CD8-positive, alpha-beta memory T cell (primary cell): ENCODE data around the gene KMT2E. TPM values are rescaled to one million over a fixed set of nuclear protein-coding genes. Genes with fewer than 3 reads are reported as not detected.

Experiments
- CTCF ChIA-PET: fragments of 350-600 bp; sonication (Branson Sonifier 250); formaldehyde crosslinking; loops from one replicate; lab custom pipeline; 2021; ENCODE audit warnings: antibody characterized with exemption; lab: Charles Lee
- POLR2A ChIA-PET: fragments of 350-600 bp; sonication (Branson Sonifier 250); formaldehyde crosslinking; loops from one replicate; lab custom pipeline; 2021; ENCODE audit warnings: antibody characterized with exemption; lab: Charles Lee
- DNase-seq, 5 donors: peaks; one replicate each; pipeline versions ENCODE4 v3.0.0 to v3.0.0-alpha.2; 2020 to 2022; ENCODE audit warnings: mixed read lengths in 1 of 5
- H3K27ac ChIP-seq: one replicate; pipeline ENCODE4 v1.7.0; 2013; ENCODE audit warnings: low read depth, mild to moderate bottlenecking, low read length, moderate library complexity
- H3K27me3 ChIP-seq: 2 replicates; pipeline ENCODE4 v1.7.0; 2013; ENCODE audit warnings: low read length, mild to moderate bottlenecking; ENCODE audit not compliant: insufficient read depth, poor library complexity, severe bottlenecking
- H3K36me3 ChIP-seq: 2 replicates; pipeline ENCODE4 v1.7.0; 2013; ENCODE audit warnings: mild to moderate bottlenecking, low read length, moderate library complexity; ENCODE audit not compliant: insufficient read depth
- H3K4me1 ChIP-seq: 2 replicates; pipeline ENCODE4 v1.7.0; 2013; ENCODE audit warnings: mild to moderate bottlenecking, low read length, moderate library complexity; ENCODE audit not compliant: insufficient read depth
- H3K4me3 ChIP-seq: 2 replicates; pipeline ENCODE4 v1.7.0; 2013; ENCODE audit warnings: mild to moderate bottlenecking, low read length
- H3K9me3 ChIP-seq: 2 replicates; pipeline ENCODE4 v1.7.0; 2013; ENCODE audit warnings: mild to moderate bottlenecking, low read length
- H3K27ac Mint-ChIP-seq, 8 donors: one replicate each; pipeline ENCODE4 v1.8.0; 2020 to 2021; ENCODE audit warnings: mixed read lengths in 8 of 8, mild to moderate bottlenecking in 6 of 8, inconsistent platforms in 3 of 8, moderate library complexity in 3 of 8
- H3K27me3 Mint-ChIP-seq, 2 donors: one replicate each; pipeline ENCODE4 v1.8.0; 2020 to 2021; ENCODE audit warnings: mixed read lengths in 2 of 2, mild to moderate bottlenecking in 1 of 2, moderate library complexity in 1 of 2
- H3K36me3 Mint-ChIP-seq, 3 donors: one replicate each; pipeline ENCODE4 v1.8.0; 2020 to 2021; ENCODE audit warnings: mixed read lengths in 3 of 3, inconsistent platforms in 1 of 3, mild to moderate bottlenecking in 1 of 3
- H3K4me1 Mint-ChIP-seq, 3 donors: one replicate each; pipeline ENCODE4 v1.8.0; 2020 to 2021; ENCODE audit warnings: mixed read lengths in 3 of 3, inconsistent platforms in 1 of 3, mild to moderate bottlenecking in 1 of 3
- H3K4me3 Mint-ChIP-seq, 7 donors: one replicate each; pipeline ENCODE4 v1.8.0; 2020 to 2021; ENCODE audit warnings: mixed read lengths in 7 of 7, mild to moderate bottlenecking in 6 of 7, moderate library complexity in 4 of 7, inconsistent platforms in 2 of 7
- H3K9me3 Mint-ChIP-seq, 5 donors: one replicate each; pipeline ENCODE4 v1.8.0; 2020 to 2022; ENCODE audit warnings: mixed read lengths in 5 of 5, mild to moderate bottlenecking in 3 of 5, moderate library complexity in 2 of 5, inconsistent platforms in 1 of 5
- polyA plus RNA-seq: library from polyadenylated mRNA; unstranded; fragments of 300-500 nt; fragmentation: Illumina TruSeq; gene quantifications from one replicate; pipeline ENCODE4 v1.2.3, GENCODE V29; 2021
- total RNA-seq, 2 experiments: library from RNA; stranded (reverse); gene quantifications; one replicate each; pipeline ENCODE4 v1.2.3, GENCODE V29; 2021

Gene KMT2E
- total and polyA plus RNA-seq, 3 experiments from 2014 or later = 81.0 to 237 (median 87.5) TPM

- Mint-ChIP-seq H3K4me3 (no peak overlapping the region), H3K27me3 (no peaks in the 10 kb centered on the region), H3K9me3 (no peaks in the 10 kb centered on the region), H3K4me1 (peaks cover 25 to 40% (median 32%) of the 10 kb centered on the region in 3 donors), H3K36me3 (peaks cover 0 to 13% (median 0%) of the 10 kb centered on the region in 3 donors), H3K27ac (peak overlapping the region in 6 of 8 donors; percentile 12 to 57 (median 46))
- Histone ChIP-seq H3K36me3 (no peaks in the 10 kb centered on the region), H3K27ac (no peak overlapping the region), H3K27me3 (no peaks in the 10 kb centered on the region), H3K4me3 (no peak overlapping the region), H3K4me1 (peaks cover 15% of the 10 kb centered on the region), H3K9me3 (no peaks in the 10 kb centered on the region)
- no peak for DNase-seq
- ChIA-PET POLR2A (no interaction called here), CTCF (interaction anchor here (0.6 to 9.6 kb wide), 5 partner anchors 32 to 269 kb away, joined by 3 to 204 read pairs (median 3); partner anchors contain the start of gene KMT2E)
Measured at GRCh38 chr7:104979167-104979841, 34.7 kb upstream of the KMT2E start.

- no peaks in the 10 kb centered on the region for H3K9me3 ChIP-seq
Measured at GRCh38 chr7:104980440-104980839, 33.6 kb upstream of the KMT2E start.

DNA sequence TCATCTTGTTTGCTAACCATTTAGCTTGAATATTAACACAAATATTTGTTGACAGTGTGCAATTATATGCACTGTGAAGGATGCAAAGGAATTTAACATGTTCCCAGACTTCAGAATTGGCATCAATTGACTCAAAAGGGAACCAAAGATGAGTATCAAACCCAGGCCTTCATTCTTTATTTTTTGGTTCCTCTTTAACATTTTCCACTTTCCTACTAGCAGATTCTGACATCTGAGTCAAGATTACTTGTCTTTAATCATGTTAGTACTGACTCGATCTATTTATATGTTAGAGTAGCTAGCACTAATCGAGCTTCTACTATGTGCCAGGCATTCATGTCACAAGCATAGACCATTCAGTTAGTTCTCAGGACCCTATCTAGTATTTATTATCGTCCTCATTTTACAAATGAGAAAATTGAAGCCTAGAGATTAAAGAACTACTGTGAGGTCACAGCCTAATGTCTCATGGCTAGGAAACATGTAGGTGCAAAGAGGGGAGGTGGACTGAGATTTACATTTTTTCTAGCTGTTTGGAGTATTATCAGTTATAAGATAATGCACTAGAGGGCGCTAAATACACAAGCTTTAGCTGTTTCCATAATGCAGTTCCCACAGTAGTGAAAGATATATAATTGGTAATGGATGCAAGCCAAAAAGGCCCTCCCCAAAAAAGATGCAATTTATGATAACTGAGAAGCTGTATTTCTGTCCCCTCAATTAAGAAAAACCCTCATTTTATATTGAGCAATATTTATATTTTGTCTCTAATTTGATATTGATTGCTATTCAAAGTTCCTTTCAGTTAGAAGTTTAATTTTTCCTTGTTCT lies 32.9 kb upstream of the KMT2E start:
- peak in 2 of 5 donors; percentile 65 to 68 for DNase-seq
- Mint-ChIP-seq H3K9me3 (no peaks in the 10 kb centered on the region), H3K36me3 (peaks cover 0 to 10% (median 0%) of the 10 kb centered on the region in 3 donors), H3K27me3 (no peaks in the 10 kb centered on the region), H3K4me1 (peaks cover 38 to 57% (median 49%) of the 10 kb centered on the region in 3 donors), H3K27ac (peak overlapping the region in 7 of 8 donors; percentile 19 to 100 (median 83)), H3K4me3 (peak overlapping the region in 2 of 7 donors; percentile 27 to 59)
- Histone ChIP-seq H3K27me3 (no peaks in the 10 kb centered on the region), H3K27ac (no peak overlapping the region), H3K9me3 (no peaks in the 10 kb centered on the region), H3K4me3 (no peak overlapping the region), H3K36me3 (no peaks in the 10 kb centered on the region), H3K4me1 (peaks cover 25% of the 10 kb centered on the region)
- CTCF ChIA-PET = interaction anchor here (0.7 to 9.6 kb wide), 31 partner anchors 9 to 449 kb away, joined by 3 to 204 read pairs (median 4); partner anchors contain the start of gene KMT2E
- POLR2A ChIA-PET = interaction anchor here (0.6 to 9.3 kb wide), 7 partner anchors 30 to 90 kb away, joined by 3 to 227 read pairs (median 4); partner anchors contain the start of gene KMT2E

More at GRCh38 chr7:104980440-104980839, 33.6 kb upstream of the KMT2E start:
- H3K4me3 ChIP-seq = no peak overlapping the region
- no peak for DNase-seq
- no peaks in the 10 kb centered on the region for H3K9me3 Mint-ChIP-seq
- H3K27ac Mint-ChIP-seq = peak overlapping the region in 6 of 8 donors; percentile 40 to 80 (median 58)
- peak overlapping the region in 1 of 7 donors; percentile 4 for H3K4me3 Mint-ChIP-seq
- no peak overlapping the region for H3K27ac ChIP-seq
- POLR2A ChIA-PET = interaction anchor here (1.4 to 9.3 kb wide), 3 partner anchors 31 to 39 kb away, joined by 6 to 227 read pairs (median 7); partner anchors contain the start of gene KMT2E
- peaks cover 25% of the 10 kb centered on the region for H3K4me1 ChIP-seq
- CTCF ChIA-PET = interaction anchor here (0.7 to 9.6 kb wide), 24 partner anchors 8 to 449 kb away, joined by 3 to 204 read pairs (median 4); partner anchors contain the start of gene KMT2E
- peaks cover 36 to 51% (median 44%) of the 10 kb centered on the region in 3 donors for H3K4me1 Mint-ChIP-seq
- H3K36me3 Mint-ChIP-seq = peaks cover 0 to 12% (median 0%) of the 10 kb centered on the region in 3 donors
- no peaks in the 10 kb centered on the region for H3K27me3 ChIP-seq
- no peaks in the 10 kb centered on the region for H3K36me3 ChIP-seq
- H3K27me3 Mint-ChIP-seq = no peaks in the 10 kb centered on the region

DNA sequence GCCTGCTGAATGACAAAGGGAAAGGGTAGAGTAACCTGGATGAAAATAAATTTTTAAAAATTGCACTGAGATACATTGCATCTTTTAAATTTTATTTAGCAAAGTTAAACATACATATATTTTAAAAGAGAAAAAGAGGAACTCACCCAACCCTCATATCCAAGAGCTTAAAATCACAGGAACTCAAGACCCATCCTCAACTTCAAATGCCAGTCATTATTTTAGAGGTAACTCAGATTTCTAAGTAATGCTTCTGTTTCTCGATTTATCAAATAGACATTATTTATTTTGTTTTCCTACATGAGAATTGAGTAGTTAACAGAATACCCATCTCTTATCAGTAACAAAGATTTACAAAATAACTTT lies 32.4 kb upstream of the KMT2E start:
- Histone ChIP-seq H3K4me1 (peaks cover 25% of the 10 kb centered on the region), H3K27ac (no peak overlapping the region), H3K36me3 (no peaks in the 10 kb centered on the region), H3K27me3 (no peaks in the 10 kb centered on the region), H3K9me3 (no peaks in the 10 kb centered on the region), H3K4me3 (no peak overlapping the region)
- Mint-ChIP-seq H3K9me3 (no peaks in the 10 kb centered on the region), H3K27me3 (no peaks in the 10 kb centered on the region), H3K4me1 (peaks cover 42 to 63% (median 54%) of the 10 kb centered on the region in 3 donors), H3K36me3 (peaks cover 0 to 11% (median 0%) of the 10 kb centered on the region in 3 donors), H3K27ac (peak overlapping the region in 5 of 8 donors; percentile 48 to 100 (median 85)), H3K4me3 (peak overlapping the region in 2 of 7 donors; percentile 27 to 59)
- CTCF ChIA-PET = interaction anchor here (0.7 to 9.6 kb wide), 29 partner anchors 9 to 448 kb away, joined by 3 to 204 read pairs (median 4); partner anchors contain the start of gene KMT2E
- no peak for DNase-seq
- POLR2A ChIA-PET = interaction anchor here (1.0 to 9.3 kb wide), 6 partner anchors 29 to 45 kb away, joined by 3 to 227 read pairs (median 5); partner anchors contain the start of gene KMT2E

DNA sequence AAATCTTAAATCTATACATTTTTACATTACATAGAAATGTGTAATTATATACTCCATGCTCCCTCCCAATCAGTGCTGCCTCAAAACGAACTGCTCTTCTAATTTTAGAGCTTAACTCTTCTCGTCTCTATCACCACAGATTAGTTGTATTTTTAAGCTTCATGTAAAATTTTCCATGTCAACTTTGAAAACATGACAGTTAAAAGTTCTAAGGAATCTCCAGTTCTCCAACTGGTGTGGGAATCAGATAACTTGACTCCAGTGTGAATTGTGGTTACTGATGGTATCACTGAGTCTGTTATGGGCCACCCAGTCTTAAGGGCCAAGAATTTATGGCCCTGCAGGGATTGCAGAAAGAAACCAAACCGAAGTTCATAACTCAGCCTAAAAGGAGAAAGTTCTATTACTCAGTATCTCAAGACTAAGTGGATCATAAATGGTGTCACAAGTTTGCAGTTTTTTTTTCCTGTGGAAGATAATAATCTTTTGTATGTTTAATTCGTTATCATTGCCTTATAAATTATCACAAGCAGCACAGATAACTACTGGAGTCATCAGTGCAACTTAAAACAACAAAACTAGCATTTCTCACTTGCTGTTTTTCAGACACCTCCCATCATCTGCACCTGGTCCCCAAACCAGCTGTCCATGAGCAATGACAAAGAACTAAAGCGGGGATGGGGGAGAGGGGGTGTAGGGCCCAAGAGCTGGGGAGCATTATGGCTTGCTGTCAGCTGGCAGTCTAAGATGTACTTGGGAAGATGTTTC lies 31.5 kb upstream of the KMT2E start:
- Mint-ChIP-seq H3K4me3 (peak overlapping the region; percentile 92 to 100 (median 100)), H3K4me1 (peaks cover 46 to 67% (median 60%) of the 10 kb centered on the region in 3 donors), H3K27me3 (no peaks in the 10 kb centered on the region), H3K36me3 (peaks cover 0 to 12% (median 0%) of the 10 kb centered on the region in 3 donors), H3K27ac (peak overlapping the region in 7 of 8 donors; percentile 98 to 100 (median 100)), H3K9me3 (no peaks in the 10 kb centered on the region)
- Histone ChIP-seq H3K4me3 (peak overlapping the region; percentile 92), H3K27ac (peak overlapping the region; percentile 98), H3K9me3 (no peaks in the 10 kb centered on the region), H3K4me1 (peaks cover 25% of the 10 kb centered on the region), H3K36me3 (no peaks in the 10 kb centered on the region), H3K27me3 (no peaks in the 10 kb centered on the region)
- ChIA-PET POLR2A (interaction anchor here (0.9 to 9.3 kb wide), 5 partner anchors 29 to 44 kb away, joined by 3 to 227 read pairs (median 6); partner anchors contain the start of gene KMT2E), CTCF (interaction anchor here (1.1 to 9.6 kb wide), 13 partner anchors 20 to 86 kb away, joined by 3 to 204 read pairs (median 7); partner anchors contain the start of gene KMT2E)
- DNase-seq = no peak

DNA sequence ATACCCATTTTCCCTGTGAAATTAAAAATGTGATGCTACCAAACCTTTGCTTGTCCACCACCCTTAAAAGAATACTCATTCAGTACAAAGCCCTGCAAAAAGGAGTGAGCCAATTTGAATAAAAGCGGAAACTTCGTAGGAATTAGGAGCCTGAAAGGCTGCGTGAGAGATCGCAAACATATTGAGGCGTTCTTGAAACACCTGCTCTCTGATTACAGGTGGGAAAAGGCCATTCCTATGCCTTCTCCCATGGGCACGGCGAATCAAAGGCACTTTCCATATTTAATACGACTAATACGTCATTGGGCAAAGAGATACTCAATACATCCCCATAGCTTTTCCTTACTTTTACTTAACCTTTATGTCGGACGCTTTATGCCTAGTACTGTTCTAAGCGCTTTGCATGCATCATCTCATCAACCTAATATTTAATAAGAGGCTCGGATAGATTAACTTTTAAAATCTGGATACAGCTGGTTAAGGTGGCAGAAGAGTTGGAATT lies 30.9 kb upstream of the KMT2E start:
- H3K36me3 Mint-ChIP-seq = peaks cover 0 to 15% (median 0%) of the 10 kb centered on the region in 3 donors
- peak overlapping the region; percentile 92 to 100 (median 100) for H3K4me3 Mint-ChIP-seq
- no peak for DNase-seq
- peaks cover 51 to 74% (median 60%) of the 10 kb centered on the region in 3 donors for H3K4me1 Mint-ChIP-seq
- no peaks in the 10 kb centered on the region for H3K9me3 Mint-ChIP-seq
- CTCF ChIA-PET = interaction anchor here (0.8 to 9.6 kb wide), 16 partner anchors 10 to 447 kb away, joined by 3 to 204 read pairs (median 4); partner anchors contain the start of gene KMT2E
- H3K36me3 ChIP-seq = no peaks in the 10 kb centered on the region
- no peaks in the 10 kb centered on the region for H3K27me3 Mint-ChIP-seq
- peak overlapping the region; percentile 98 for H3K27ac ChIP-seq
- H3K9me3 ChIP-seq = no peaks in the 10 kb centered on the region
- H3K27ac Mint-ChIP-seq = peak overlapping the region in 7 of 8 donors; percentile 98 to 100 (median 100)
- no peaks in the 10 kb centered on the region for H3K27me3 ChIP-seq
- H3K4me1 ChIP-seq = peaks cover 25% of the 10 kb centered on the region
- POLR2A ChIA-PET = interaction anchor here (0.7 to 9.3 kb wide), 7 partner anchors 9 to 549 kb away, joined by 4 to 227 read pairs (median 5); partner anchors contain the start of genes KMT2E and RINT1
- H3K4me3 ChIP-seq = peak overlapping the region; percentile 92
